Body of pancreas (tissue), 4 donors: ENCODE data around the gene ECEL1. TPM values are rescaled to one million over a fixed set of nuclear protein-coding genes. Genes with fewer than 3 reads are reported as not detected.
A peak's percentile ranks its signal among the peaks of the same experiment; 100 is the strongest.

Experiments
- ATAC-seq: fragments of 150-250 bp; one replicate; pipeline ENCODE4 v1.9.1; 2016
- DNase-seq, 4 donors: peaks; one replicate each; pipeline ENCODE4 v3.0.0-alpha.2; 2019
- H3K27ac ChIP-seq, 4 donors: fragments of 200-600 bp; sonication (generic); 1 replicate in 3 of 4; 2 replicates in 1 of 4; pipeline versions ENCODE4 v1.5.1 to v1.6.1; 2016 to 2019; ENCODE audit warnings: mild to moderate bottlenecking in 1 of 4, mixed read lengths in 1 of 4, moderate library complexity in 1 of 4
- H3K27me3 ChIP-seq, 2 donors: fragments of 200-600 bp; sonication (generic); one replicate each; pipeline ENCODE4 v1.6.0; 2016; ENCODE audit warnings: mild to moderate bottlenecking in 1 of 2
- H3K36me3 ChIP-seq, 2 donors: fragments of 200-600 bp; sonication (generic); replicated peaks in 1 of 2; 2 replicates each; pipeline ENCODE4 v1.5.1; 2016; ENCODE audit warnings: low read depth in 2 of 2; ENCODE audit not compliant: insufficient read depth in 1 of 2
- H3K4me1 ChIP-seq: fragments of 200-600 bp; sonication (generic); one replicate; pipeline ENCODE4 v1.6.0; 2016
- H3K4me3 ChIP-seq, 2 donors: fragments of 200-600 bp; sonication (generic); 1 replicate in 1 of 2; 2 replicates in 1 of 2; pipeline ENCODE4 v1.5.1; 2016 to 2019
- H3K9me3 ChIP-seq, 3 donors: fragments of 200-600 bp; sonication (generic); 1 replicate in 2 of 3; 2 replicates in 1 of 3; pipeline ENCODE4 v1.5.1; 2016
- POLR2A ChIP-seq, 3 donors: fragments of 450-650 bp; IDR thresholded peaks; one replicate each; pipeline ENCODE4 v1.6.1; 2016; ENCODE audit warnings: antibody characterized with exemption in 3 of 3, mild to moderate bottlenecking in 2 of 3
- WGBS, 2 donors: methylation state at CpG; one replicate each; pipeline ENCODE4 v1.1.5; 2017; 5-methylcytosine and 5-hydroxymethylcytosine counted together
- intact Hi-C: fragments of 100-400 bp; cut with DNase I; formaldehyde crosslinking; loops from one replicate; pipeline ENCODE4 v1.15.1; 2023
- total RNA-seq, 2 donors: library from RNA; depleted of rRNA; stranded (reverse); fragments of >200 nt; gene quantifications; one replicate each; pipeline ENCODE4 v1.1.0, GENCODE V29; 2016
- TF ChIP-seq, protein P1 (sequence below), 7 experiments: fragments of 450-650 bp in 4 of 7; fragments of 200-600 bp in 3 of 7; sonication (generic) in 3 of 7; IDR thresholded peaks; one replicate each; pipeline ENCODE4 v1.5.1; 2016 to 2019; ENCODE audit warnings: antibody characterized with exemption in 7 of 7

ECEL1 gene
- total RNA-seq, 2 donors from 2014 or later = 0.26 TPM; not detected in 1

DNA sequence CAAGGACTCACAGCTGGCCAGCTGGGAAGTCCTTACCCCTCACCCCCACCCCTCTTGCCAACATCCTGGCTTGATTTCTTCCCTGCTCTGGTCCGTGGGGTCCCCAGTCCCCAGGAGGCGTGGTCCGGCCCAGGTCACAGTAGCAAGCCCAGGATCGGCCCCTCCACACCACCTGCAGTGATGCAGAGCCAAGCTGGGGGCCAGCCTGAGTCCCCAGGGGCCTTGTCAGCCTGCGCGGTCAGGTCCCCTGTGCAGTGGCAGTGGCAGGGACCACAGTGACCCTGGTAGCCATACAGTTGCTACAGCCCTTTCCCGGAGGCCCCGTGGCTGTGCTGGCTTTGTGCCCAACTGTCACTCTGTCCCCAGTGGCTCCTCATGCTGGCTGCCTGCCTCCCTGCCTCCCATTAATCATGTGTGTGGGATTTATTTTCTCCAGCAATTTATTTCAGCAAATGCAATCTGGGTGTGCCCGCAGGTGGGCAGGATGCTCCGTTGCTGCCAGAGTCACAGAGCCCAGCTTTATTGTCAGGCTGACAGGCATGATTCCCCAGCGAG, 23.8 kb upstream of the ECEL1 start:
- peak in 3 of 4 donors; percentile 39 to 52 (median 48) for DNase-seq

DNA sequence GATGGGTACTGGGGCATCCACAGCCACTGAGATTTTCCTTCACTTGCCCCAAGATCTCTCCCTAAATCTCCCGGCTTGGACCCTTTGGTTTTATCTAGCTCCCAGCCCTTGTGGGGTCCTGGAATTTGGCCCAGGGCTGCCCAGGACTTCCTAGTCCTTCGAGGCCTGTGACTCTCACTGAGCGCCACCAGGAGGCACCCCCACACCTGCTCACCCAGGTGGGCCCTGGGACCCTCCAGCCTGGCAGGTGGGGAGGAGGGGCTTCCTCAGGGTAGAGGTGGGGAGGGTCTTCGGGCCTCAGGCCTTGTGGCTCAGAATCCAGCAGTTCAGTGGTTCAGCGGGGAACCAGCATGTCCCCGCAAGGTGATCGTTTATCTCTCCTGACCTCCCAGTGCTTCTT, 20.6 kb upstream of the ECEL1 start:
- H3K36me3 ChIP-seq = no peaks in the 10 kb centered on the region
- WGBS, 2 donors = 65 to 80% methylated on average over 2 to 7 of the region's 7 CpGs
- ATAC-seq (no peak), DNase-seq (no peak)
- H3K4me3 ChIP-seq = no peak overlapping the region
- intact Hi-C loops = no loop called here
- peaks cover 2% of the 10 kb centered on the region for H3K4me1 ChIP-seq
- H3K27ac ChIP-seq = no peak overlapping the region
- TF ChIP-seq POLR2A (IDR thresholded peaks at IDR 0.05) = no peak
- TF ChIP-seq, protein P1, sequence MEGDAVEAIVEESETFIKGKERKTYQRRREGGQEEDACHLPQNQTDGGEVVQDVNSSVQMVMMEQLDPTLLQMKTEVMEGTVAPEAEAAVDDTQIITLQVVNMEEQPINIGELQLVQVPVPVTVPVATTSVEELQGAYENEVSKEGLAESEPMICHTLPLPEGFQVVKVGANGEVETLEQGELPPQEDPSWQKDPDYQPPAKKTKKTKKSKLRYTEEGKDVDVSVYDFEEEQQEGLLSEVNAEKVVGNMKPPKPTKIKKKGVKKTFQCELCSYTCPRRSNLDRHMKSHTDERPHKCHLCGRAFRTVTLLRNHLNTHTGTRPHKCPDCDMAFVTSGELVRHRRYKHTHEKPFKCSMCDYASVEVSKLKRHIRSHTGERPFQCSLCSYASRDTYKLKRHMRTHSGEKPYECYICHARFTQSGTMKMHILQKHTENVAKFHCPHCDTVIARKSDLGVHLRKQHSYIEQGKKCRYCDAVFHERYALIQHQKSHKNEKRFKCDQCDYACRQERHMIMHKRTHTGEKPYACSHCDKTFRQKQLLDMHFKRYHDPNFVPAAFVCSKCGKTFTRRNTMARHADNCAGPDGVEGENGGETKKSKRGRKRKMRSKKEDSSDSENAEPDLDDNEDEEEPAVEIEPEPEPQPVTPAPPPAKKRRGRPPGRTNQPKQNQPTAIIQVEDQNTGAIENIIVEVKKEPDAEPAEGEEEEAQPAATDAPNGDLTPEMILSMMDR (IDR thresholded peaks at IDR 0.05) = no peak
- H3K9me3 ChIP-seq = no peaks in the 10 kb centered on the region
- peaks cover 0 to 5% of the 10 kb centered on the region in 2 donors for H3K27me3 ChIP-seq

More for the DNA sequence above, 23.8 kb upstream of the ECEL1 start:
- no peaks in the 10 kb centered on the region for H3K4me1 ChIP-seq
- H3K9me3 ChIP-seq = no peaks in the 10 kb centered on the region
- no peak for ATAC-seq
- intact Hi-C loops = no loop called here
- TF ChIP-seq, protein P1 (IDR thresholded peaks at IDR 0.05) = no peak
- no peak for TF ChIP-seq POLR2A (IDR thresholded peaks at IDR 0.05)
- no peaks in the 10 kb centered on the region for H3K36me3 ChIP-seq
- H3K27me3 ChIP-seq = no peaks in the 10 kb centered on the region
- H3K4me3 ChIP-seq = no peak overlapping the region
- WGBS, 2 donors = 26 to 41% methylated on average over 6 to 11 of the region's 11 CpGs
- no peak overlapping the region for H3K27ac ChIP-seq

DNA sequence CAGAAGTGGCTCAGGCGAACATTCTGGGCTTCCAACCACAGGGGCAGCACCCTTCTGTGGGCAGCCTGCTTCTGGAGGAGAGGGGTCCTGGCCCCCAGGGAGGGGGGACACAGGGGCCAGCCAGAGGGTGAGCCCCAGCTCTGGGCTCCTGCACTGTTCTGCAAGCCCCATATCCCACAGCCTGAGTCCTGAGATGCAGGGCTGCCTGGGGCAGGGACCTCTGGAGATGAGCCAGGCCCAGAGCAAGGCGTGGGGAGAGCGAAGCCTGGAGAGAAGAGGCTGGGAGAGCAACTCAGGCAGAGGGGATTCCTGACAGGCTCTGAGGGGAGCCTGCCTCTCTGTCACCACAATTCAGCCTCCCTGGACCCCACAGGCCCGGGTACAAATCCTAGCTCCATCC, 19.1 kb upstream of the ECEL1 start:
- Histone ChIP-seq H3K4me1 (peaks cover 14% of the 10 kb centered on the region), H3K27me3 (peaks cover 0 to 6% of the 10 kb centered on the region in 2 donors), H3K27ac (no peak overlapping the region), H3K4me3 (no peak overlapping the region), H3K9me3 (no peaks in the 10 kb centered on the region), H3K36me3 (no peaks in the 10 kb centered on the region)
- WGBS, 2 donors = 82 to 90% methylated on average over 2 to 4 of the region's 4 CpGs
- no peak for DNase-seq
- TF ChIP-seq POLR2A (IDR thresholded peaks at IDR 0.05) = no peak
- TF ChIP-seq, protein P1 (IDR thresholded peaks at IDR 0.05) = no peak
- ATAC-seq = no peak
- intact Hi-C loops = no loop called here

DNA sequence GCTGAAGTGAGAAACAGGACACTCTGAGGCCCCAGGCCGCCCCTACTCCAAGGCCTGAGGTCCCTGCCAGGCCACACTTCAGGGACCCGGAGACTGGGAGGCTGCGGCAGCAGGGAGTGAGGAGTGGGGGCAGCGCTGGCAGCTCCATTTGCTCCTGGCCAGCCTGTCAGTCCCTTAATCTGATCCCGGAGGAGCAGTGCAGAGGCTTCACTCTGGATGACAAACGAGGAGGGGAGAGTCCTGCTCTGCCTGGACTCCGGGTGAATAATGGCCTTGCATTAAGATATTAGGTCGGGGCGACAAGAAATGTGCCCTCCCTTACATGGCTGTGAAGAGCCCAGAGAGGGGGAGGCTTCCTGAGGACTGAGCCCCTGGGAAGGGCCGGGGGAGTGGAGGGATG, 18.2 kb upstream of the ECEL1 start:
- Histone ChIP-seq H3K27me3 (peaks cover 0 to 6% of the 10 kb centered on the region in 2 donors), H3K27ac (no peak overlapping the region), H3K36me3 (no peaks in the 10 kb centered on the region), H3K4me3 (no peak overlapping the region), H3K4me1 (peaks cover 22% of the 10 kb centered on the region), H3K9me3 (no peaks in the 10 kb centered on the region)
- intact Hi-C loops = no loop called here
- DNase-seq (no peak), ATAC-seq (no peak)
- 60 to 65% methylated on average over 9 of the region's 10 CpGs for WGBS, 2 donors
- TF ChIP-seq, protein P1 (IDR thresholded peaks at IDR 0.05) = no peak
- TF ChIP-seq POLR2A (IDR thresholded peaks at IDR 0.05) = no peak

DNA sequence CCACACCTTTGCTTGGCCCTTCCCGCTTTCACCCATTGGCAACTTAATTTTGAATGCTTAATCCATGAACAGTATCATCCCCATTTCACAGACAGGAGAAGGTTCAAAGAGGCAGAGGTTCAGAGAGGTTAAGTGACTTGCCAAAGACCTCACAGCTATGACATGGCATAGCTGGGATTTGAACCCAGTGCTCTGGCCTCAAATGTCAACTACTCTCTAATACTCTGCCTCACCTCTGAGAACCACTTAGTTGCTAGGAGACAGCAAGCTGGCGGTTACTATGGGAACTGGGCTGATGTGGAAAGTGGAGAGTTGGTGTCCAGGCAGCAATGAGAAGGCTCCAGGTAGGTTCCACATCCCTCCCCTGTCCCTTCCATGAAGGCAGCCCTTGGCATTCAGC, 16.8 kb upstream of the ECEL1 start:
- no peaks in the 10 kb centered on the region for H3K36me3 ChIP-seq
- H3K27ac ChIP-seq = no peak overlapping the region
- peaks cover 22% of the 10 kb centered on the region for H3K4me1 ChIP-seq
- intact Hi-C loops = no loop called here
- no peaks in the 10 kb centered on the region for H3K9me3 ChIP-seq
- TF ChIP-seq POLR2A (IDR thresholded peaks at IDR 0.05) = no peak
- TF ChIP-seq, protein P1 (IDR thresholded peaks at IDR 0.05) = no peak
- ATAC-seq (no peak), DNase-seq (no peak)
- peaks cover 0 to 6% of the 10 kb centered on the region in 2 donors for H3K27me3 ChIP-seq
- no peak overlapping the region for H3K4me3 ChIP-seq
- WGBS, 2 donors = 90 to 91% methylated on average over 2 of the region's 2 CpGs
